ENCODE data around the gene RNASEL.

RNASEL gene

DNA sequence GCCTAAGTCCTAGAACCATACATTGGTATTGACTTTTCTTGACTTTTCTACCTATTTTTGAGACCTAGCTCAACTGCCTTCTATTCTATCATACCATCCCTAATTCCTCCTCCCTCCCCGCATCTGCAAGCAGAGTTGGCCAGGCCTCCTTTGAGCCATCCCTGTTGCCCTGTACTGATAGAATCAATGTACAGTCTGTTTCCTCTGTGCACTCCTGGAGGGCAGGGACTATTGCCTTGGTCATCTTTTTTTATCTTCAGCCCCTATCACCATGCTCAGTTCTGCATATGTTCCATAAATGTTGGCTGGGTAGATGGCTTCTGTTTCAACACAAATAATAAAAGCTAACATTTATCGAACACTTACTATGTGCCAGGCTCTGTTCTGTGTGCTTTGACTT, 19.2 kb upstream of the RNASEL start:
- CTCF ChIA-PET, result interaction anchor here (1.0 to 1.4 kb wide), 4 partner anchors 13 to 524 kb away, joined by 3 to 6 read pairs (median 4); no protein-coding TSS in a partner anchor
- H3K4me1 ChIP-seq (ENCODE audit: control insufficient read depth, insufficient read depth, low read length), result peaks cover 7% of the 10 kb centered on the region; the same call in 1 of the 2 replicates
- POLR2A ChIA-PET, result no interaction called here

DNA sequence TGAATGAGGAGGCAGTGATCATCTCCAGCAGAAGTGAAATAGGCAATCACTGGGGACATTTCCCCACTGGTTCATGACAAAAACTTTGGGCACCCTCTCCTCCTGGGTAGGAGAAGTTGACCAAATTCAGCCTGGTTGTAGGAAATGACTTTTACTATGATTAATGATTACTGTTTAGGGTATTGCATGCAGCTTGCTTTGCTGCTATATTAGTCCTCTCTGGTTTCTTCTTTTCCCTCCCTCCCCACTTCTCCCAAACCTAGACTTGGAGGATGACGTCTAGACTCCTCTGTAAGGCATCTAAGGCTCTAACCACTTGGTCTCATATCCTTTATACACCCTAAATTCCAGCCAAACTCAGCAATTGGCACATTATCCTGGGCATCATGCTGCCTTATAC, 18.5 kb upstream of the RNASEL start:
- H3K36me3 ChIP-seq (ENCODE audit: control insufficient read depth in 2 of 2, insufficient read depth in 1 of 2, low read length in 2 of 2), result peaks cover 0 to 7% of the 10 kb centered on the region in 2 experiments; a peak in 1 of 3 replicates
- peaks cover 11% of the 10 kb centered on the region for H3K4me1 ChIP-seq (ENCODE audit: control insufficient read depth, insufficient read depth, low read length)
- ChIA-PET POLR2A (no interaction called here), CTCF (interaction anchor here (0.6 to 15.6 kb wide), 5 partner anchors 11 to 1380 kb away, joined by 3 to 668 read pairs (median 8); partner anchors contain the start of gene NPL)
- H3K4me3 ChIP-seq (ENCODE audit: low read depth, low read length), result no peak overlapping the region
- no peaks in the 10 kb centered on the region for H3K9me3 ChIP-seq (ENCODE audit: control insufficient read depth, insufficient read depth, low read depth, low read length)
- H3K27ac ChIP-seq (ENCODE audit: extremely low read depth, low read depth, low read length), result no peak overlapping the region
- TF ChIP-seq TRIM28 (IDR thresholded peaks at IDR 0.05; ENCODE audit: borderline replicate concordance, low read length) (no peak), RBAK (tag by site-specific recombination; IDR thresholded peaks at IDR 0.05) (no peak), ZNF311 (tag by site-specific recombination; IDR thresholded peaks at IDR 0.05; ENCODE audit: borderline replicate concordance) (no peak), ZNF530 (tag by site-specific recombination; IDR thresholded peaks at IDR 0.05; ENCODE audit: low read depth) (no peak), GLI4 (tag by site-specific recombination; IDR thresholded peaks at IDR 0.05) (no peak)

More for the DNA sequence above, 19.2 kb upstream of the RNASEL start:
- Histone ChIP-seq H3K4me3 (ENCODE audit: low read depth, low read length) (no peak overlapping the region), H3K36me3 (ENCODE audit: control insufficient read depth in 2 of 2, insufficient read depth in 1 of 2, low read length in 2 of 2) (peaks cover 0 to under 1% of the 10 kb centered on the region in 2 experiments; a peak in 1 of 3 replicates), H3K9me3 (ENCODE audit: control insufficient read depth, insufficient read depth, low read depth, low read length) (no peaks in the 10 kb centered on the region), H3K27ac (ENCODE audit: extremely low read depth, low read depth, low read length) (no peak overlapping the region)
- TF ChIP-seq ZFHX2 (tag by site-specific recombination; conservative IDR thresholded peaks at IDR 0.05), result no peak
- TF ChIP-seq ZNF664 (tag by site-specific recombination; IDR thresholded peaks at IDR 0.05), result peak; percentile 34; the same call in 1 of the 2 replicates

DNA sequence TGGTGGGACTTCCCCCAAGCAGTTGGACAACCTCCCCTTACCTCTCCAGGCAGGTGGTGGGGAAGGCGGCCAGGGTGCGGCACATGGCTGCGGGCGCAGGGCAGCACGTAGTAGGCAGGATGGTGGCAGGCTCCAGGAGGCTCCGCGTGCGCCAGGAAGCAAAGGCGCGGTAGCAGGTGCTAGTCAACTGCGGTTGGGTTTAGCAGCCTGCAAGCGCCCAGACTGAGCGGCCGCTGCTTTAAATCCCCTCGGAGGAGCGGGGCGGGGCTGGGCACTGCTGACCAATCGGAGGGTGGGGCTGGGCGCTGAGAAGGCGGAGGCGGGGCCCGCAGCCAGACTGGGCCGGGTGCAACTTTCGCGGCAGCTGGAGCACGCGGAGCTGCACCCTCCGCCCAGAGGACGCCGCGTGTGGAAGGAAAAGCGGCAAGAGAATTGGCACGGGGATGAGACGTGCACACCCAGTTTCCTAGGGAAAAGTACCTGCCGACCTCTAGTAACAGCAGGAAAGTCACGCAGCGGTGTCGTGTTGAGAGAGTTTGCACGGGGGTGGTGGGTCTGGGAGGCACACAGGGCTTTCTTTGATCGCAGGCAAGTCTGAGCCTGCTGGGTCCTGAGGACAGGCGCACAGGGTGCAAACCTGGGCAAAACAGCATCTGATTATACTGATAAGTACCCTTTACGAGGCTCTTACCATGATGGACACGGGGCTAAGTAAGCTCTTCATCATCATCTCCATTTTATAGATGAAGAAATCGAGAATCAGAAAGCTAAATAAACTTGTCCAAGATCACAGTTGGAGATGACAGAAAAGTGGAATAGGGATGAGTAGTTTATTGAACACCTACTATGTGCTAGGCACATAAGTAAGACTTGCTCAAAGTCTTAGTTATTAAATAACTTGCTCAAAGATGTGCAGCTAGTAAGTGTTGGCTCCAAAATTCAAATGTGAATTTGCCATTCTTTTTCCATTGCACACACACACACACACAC, 15.4 kb upstream of the RNASEL start, which contains the start of gene RGS16:
Gene RGS16, minus strand, starts transcription at position 215 of the 990 bp plus-strand sequence. Its CDS starts 130 bp downstream, at position 85.
- peaks cover 7% of the 10 kb centered on the region for H3K4me1 ChIP-seq (ENCODE audit: control insufficient read depth, insufficient read depth, low read length)
- peak within 1 kb of the TSS; percentile 70 for H3K27ac ChIP-seq (ENCODE audit: extremely low read depth, low read depth, low read length)
- POLR2A ChIA-PET, result interaction anchor here (1.0 to 1.3 kb wide), 2 partner anchors 11 to 178 kb away, joined by 5 to 11 read pairs; no protein-coding TSS in a partner anchor
- TF ChIP-seq SALL2 (tag by site-specific recombination; IDR thresholded peaks at IDR 0.05; ENCODE audit: borderline replicate concordance), result no peak
- TF ChIP-seq ZFP3 (tag by site-specific recombination; IDR thresholded peaks at IDR 0.05; ENCODE audit: low read depth), result no peak
- TF ChIP-seq ZNF174 (tag by site-specific recombination; IDR thresholded peaks at IDR 0.05), result no peak
- no peak for TF ChIP-seq TRIM28 (IDR thresholded peaks at IDR 0.05; ENCODE audit: borderline replicate concordance, low read length)
- TF ChIP-seq ZNF2 (tag by site-specific recombination; IDR thresholded peaks at IDR 0.05), result peak; percentile 45; the same call in 1 of the 2 replicates
- TF ChIP-seq GLI4 (tag by site-specific recombination; IDR thresholded peaks at IDR 0.05), result no peak
- TF ChIP-seq ZNF521 (tag by site-specific recombination; IDR thresholded peaks at IDR 0.05), result no peak
- TF ChIP-seq, protein P1, sequence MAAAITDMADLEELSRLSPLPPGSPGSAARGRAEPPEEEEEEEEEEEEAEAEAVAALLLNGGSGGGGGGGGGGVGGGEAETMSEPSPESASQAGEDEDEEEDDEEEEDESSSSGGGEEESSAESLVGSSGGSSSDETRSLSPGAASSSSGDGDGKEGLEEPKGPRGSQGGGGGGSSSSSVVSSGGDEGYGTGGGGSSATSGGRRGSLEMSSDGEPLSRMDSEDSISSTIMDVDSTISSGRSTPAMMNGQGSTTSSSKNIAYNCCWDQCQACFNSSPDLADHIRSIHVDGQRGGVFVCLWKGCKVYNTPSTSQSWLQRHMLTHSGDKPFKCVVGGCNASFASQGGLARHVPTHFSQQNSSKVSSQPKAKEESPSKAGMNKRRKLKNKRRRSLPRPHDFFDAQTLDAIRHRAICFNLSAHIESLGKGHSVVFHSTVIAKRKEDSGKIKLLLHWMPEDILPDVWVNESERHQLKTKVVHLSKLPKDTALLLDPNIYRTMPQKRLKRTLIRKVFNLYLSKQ (tag by site-specific recombination; IDR thresholded peaks at IDR 0.05; ENCODE audit: borderline replicate concordance), result no peak
- TF ChIP-seq, protein P2, sequence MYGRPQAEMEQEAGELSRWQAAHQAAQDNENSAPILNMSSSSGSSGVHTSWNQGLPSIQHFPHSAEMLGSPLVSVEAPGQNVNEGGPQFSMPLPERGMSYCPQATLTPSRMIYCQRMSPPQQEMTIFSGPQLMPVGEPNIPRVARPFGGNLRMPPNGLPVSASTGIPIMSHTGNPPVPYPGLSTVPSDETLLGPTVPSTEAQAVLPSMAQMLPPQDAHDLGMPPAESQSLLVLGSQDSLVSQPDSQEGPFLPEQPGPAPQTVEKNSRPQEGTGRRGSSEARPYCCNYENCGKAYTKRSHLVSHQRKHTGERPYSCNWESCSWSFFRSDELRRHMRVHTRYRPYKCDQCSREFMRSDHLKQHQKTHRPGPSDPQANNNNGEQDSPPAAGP (tag by site-specific recombination; IDR thresholded peaks at IDR 0.05), result no peak; the same call in 1 of the 2 replicates
- peak; percentile 86 for TF ChIP-seq ZSCAN30 (tag by site-specific recombination; IDR thresholded peaks at IDR 0.05)
- TF ChIP-seq ZNF223 (tag by site-specific recombination; IDR thresholded peaks at IDR 0.05), result no peak
- TF ChIP-seq ZNF133 (tag by site-specific recombination; IDR thresholded peaks at IDR 0.05), result no peak
- TF ChIP-seq, protein P3, sequence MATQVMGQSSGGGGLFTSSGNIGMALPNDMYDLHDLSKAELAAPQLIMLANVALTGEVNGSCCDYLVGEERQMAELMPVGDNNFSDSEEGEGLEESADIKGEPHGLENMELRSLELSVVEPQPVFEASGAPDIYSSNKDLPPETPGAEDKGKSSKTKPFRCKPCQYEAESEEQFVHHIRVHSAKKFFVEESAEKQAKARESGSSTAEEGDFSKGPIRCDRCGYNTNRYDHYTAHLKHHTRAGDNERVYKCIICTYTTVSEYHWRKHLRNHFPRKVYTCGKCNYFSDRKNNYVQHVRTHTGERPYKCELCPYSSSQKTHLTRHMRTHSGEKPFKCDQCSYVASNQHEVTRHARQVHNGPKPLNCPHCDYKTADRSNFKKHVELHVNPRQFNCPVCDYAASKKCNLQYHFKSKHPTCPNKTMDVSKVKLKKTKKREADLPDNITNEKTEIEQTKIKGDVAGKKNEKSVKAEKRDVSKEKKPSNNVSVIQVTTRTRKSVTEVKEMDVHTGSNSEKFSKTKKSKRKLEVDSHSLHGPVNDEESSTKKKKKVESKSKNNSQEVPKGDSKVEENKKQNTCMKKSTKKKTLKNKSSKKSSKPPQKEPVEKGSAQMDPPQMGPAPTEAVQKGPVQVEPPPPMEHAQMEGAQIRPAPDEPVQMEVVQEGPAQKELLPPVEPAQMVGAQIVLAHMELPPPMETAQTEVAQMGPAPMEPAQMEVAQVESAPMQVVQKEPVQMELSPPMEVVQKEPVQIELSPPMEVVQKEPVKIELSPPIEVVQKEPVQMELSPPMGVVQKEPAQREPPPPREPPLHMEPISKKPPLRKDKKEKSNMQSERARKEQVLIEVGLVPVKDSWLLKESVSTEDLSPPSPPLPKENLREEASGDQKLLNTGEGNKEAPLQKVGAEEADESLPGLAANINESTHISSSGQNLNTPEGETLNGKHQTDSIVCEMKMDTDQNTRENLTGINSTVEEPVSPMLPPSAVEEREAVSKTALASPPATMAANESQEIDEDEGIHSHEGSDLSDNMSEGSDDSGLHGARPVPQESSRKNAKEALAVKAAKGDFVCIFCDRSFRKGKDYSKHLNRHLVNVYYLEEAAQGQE (tag by site-specific recombination; IDR thresholded peaks at IDR 0.05), result no peak; the same call in 1 of the 2 replicates
- TF ChIP-seq ZNF184 (tag by site-specific recombination; IDR thresholded peaks at IDR 0.05), result no peak
- no peak for TF ChIP-seq WT1 (tag by site-specific recombination; IDR thresholded peaks at IDR 0.05)
- TF ChIP-seq, protein P4, sequence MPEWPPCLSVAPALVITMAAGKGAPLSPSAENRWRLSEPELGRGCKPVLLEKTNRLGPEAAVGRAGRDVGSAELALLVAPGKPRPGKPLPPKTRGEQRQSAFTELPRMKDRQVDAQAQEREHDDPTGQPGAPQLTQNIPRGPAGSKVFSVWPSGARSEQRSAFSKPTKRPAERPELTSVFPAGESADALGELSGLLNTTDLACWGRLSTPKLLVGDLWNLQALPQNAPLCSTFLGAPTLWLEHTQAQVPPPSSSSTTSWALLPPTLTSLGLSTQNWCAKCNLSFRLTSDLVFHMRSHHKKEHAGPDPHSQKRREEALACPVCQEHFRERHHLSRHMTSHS (tag by site-specific recombination; IDR thresholded peaks at IDR 0.05), result no peak
- no peak for TF ChIP-seq ZNF302 (tag by site-specific recombination; IDR thresholded peaks at IDR 0.05; ENCODE audit: low read depth)

More for the DNA sequence above, 15.4 kb upstream of the RNASEL start, which contains the start of gene RGS16:
- no peaks in the 10 kb centered on the region for H3K9me3 ChIP-seq (ENCODE audit: control insufficient read depth, insufficient read depth, low read depth, low read length)
- CTCF ChIA-PET, result interaction anchor here (0.6 to 15.6 kb wide), 7 partner anchors 9 to 519 kb away, joined by 3 to 668 read pairs (median 3); partner anchors contain the start of gene NPL
- H3K36me3 ChIP-seq (ENCODE audit: control insufficient read depth in 2 of 2, insufficient read depth in 1 of 2, low read length in 2 of 2), result peaks cover 17 to 38% of the 10 kb centered on the region in 2 experiments; a peak in 2 of 3 replicates
- H3K4me3 ChIP-seq (ENCODE audit: low read depth, low read length), result peak within 1 kb of the TSS; percentile 26

Data from HEK293 (cell line).